D341Med (cell line): ENCODE results near the gene PPP1R9B.
A peak's percentile ranks its signal among the peaks of the same experiment; 100 is the strongest.

Source experiments
- DNase-seq: peaks from one replicate; pipeline ENCODE4 v3.0.0; 2012; ENCODE audit warnings: low spot score

PPP1R9B gene

GRCh38 chr17:50187394-50187725 is 36.9 kb upstream of the PPP1R9B start:
- DNase-seq = no peak

- DNase-seq = no peak
Measured at GRCh38 chr17:50186661-50187393, 36.4 kb upstream of the PPP1R9B start.

GRCh38 chr17:50185631-50186471 is 35.4 kb upstream of the PPP1R9B start:
- no peak for DNase-seq

GRCh38 chr17:50184611-50185398 is 34.3 kb upstream of the PPP1R9B start:
- no peak for DNase-seq

- DNase-seq = no peak
Measured at GRCh38 chr17:50184064-50184463, 33.6 kb upstream of the PPP1R9B start.

GRCh38 chr17:50183421-50183994 is 33.0 kb upstream of the PPP1R9B start:
- DNase-seq = no peak

GRCh38 chr17:50182783-50183420 is 32.4 kb upstream of the PPP1R9B start:
- DNase-seq = no peak

- no peak for DNase-seq
Measured at GRCh38 chr17:50181591-50182560, 31.4 kb upstream of the PPP1R9B start.

- no peak for DNase-seq
Measured at GRCh38 chr17:50181144-50181543, 30.7 kb upstream of the PPP1R9B start.

GRCh38 chr17:50180620-50181019 is 30.1 kb upstream of the PPP1R9B start:
- DNase-seq = no peak

GRCh38 chr17:50180111-50180510 is 29.6 kb upstream of the PPP1R9B start:
- DNase-seq = no peak

- peak; percentile 82 for DNase-seq
Measured at GRCh38 chr17:50177983-50178834, 27.7 kb upstream of the PPP1R9B start.

GRCh38 chr17:50177476-50177875 is 27.0 kb upstream of the PPP1R9B start:
- DNase-seq = no peak

- no peak for DNase-seq
Measured at GRCh38 chr17:50176559-50177357, 26.3 kb upstream of the PPP1R9B start.

- DNase-seq = no peak
Measured at GRCh38 chr17:50175035-50175807, 24.7 kb upstream of the PPP1R9B start.

GRCh38 chr17:50174444-50174843 is 24.0 kb upstream of the PPP1R9B start:
- DNase-seq = no peak

GRCh38 chr17:50173335-50173941 is 23.0 kb upstream of the PPP1R9B start:
- no peak for DNase-seq

GRCh38 chr17:50172936-50173334 is 22.5 kb upstream of the PPP1R9B start:
- DNase-seq = no peak
